HG03039 (cell line): ENCODE data around the gene ALS2.
"Not testable (repeated sequence)": the region's sequence is repeated elsewhere in the genome, so short reads cannot be mapped to it uniquely, and the experiment has no call there.

ENCODE experiments used
- ATAC-seq: cut with Tn5 transposase; IDR thresholded peaks from one replicate; pipeline ENCODE4 v1.9.1; 2021; ENCODE audit warnings: mild to moderate bottlenecking, moderate library complexity; ENCODE audit not compliant: unreplicated experiment

Gene ALS2

GRCh38 chr2:201795607-201796477, 15.1 kb upstream of the ALS2 start:
- no peak for ATAC-seq

- no peak for ATAC-seq
These were observed 13.6 kb upstream of the ALS2 start for GRCh38 chr2:201794294-201794693.

- no peak for ATAC-seq
These were observed 12.9 kb upstream of the ALS2 start for GRCh38 chr2:201793631-201794030.

GRCh38 chr2:201790989-201791388, 10.3 kb upstream of the ALS2 start:
- ATAC-seq = no peak

GRCh38 chr2:201790291-201790690, 9.6 kb upstream of the ALS2 start:
- ATAC-seq = no peak

- ATAC-seq = no peak
These were observed 8.7 kb upstream of the ALS2 start for GRCh38 chr2:201789395-201789794.

GRCh38 chr2:201788371-201788770, 7.6 kb upstream of the ALS2 start:
- ATAC-seq = no peak

GRCh38 chr2:201786471-201786870, 5.7 kb upstream of the ALS2 start:
- ATAC-seq = no peak

- ATAC-seq = no peak
These were observed 4.4 kb upstream of the ALS2 start for GRCh38 chr2:201785135-201785534.

GRCh38 chr2:201784563-201784962, 3.8 kb upstream of the ALS2 start:
- ATAC-seq = no peak

GRCh38 chr2:201781557-201782051, 871 bp upstream of the ALS2 start:
- ATAC-seq = no peak

GRCh38 chr2:201779901-201780673, 646 bp downstream of the ALS2 start:
- no peak for ATAC-seq

- ATAC-seq = no peak
These were observed 2.9 kb downstream of the ALS2 start for GRCh38 chr2:201777869-201778268.

- no peak for ATAC-seq
These were observed 3.7 kb downstream of the ALS2 start for GRCh38 chr2:201777043-201777442.

- no peak for ATAC-seq
These were observed 5.4 kb downstream of the ALS2 start for GRCh38 chr2:201775326-201775725.

GRCh38 chr2:201774546-201774945, 6.2 kb downstream of the ALS2 start:
- no peak for ATAC-seq

GRCh38 chr2:201773990-201774389, 6.7 kb downstream of the ALS2 start:
- ATAC-seq = no peak

GRCh38 chr2:201769666-201770373, 10.9 kb downstream of the ALS2 start:
- ATAC-seq = no peak

GRCh38 chr2:201768918-201769317, 11.8 kb downstream of the ALS2 start:
- no peak for ATAC-seq

- no peak for ATAC-seq
These were observed 14.9 kb downstream of the ALS2 start for GRCh38 chr2:201765799-201766198.

GRCh38 chr2:201764469-201764868, 16.3 kb downstream of the ALS2 start:
- ATAC-seq = not testable (repeated sequence)
